Panc1 (cell line): ENCODE results near the gene RFT1.

Experiments used
- POLR2AphosphoS5 ChIP-seq: IDR thresholded peaks from 2 replicates; pipeline ENCODE4 v1.6.1; 2012; ENCODE audit warnings: mild to moderate bottlenecking, low read depth, low read length, moderate library complexity
- SIN3A ChIP-seq: IDR thresholded peaks from 2 replicates; pipeline ENCODE4 v1.6.1; 2012; ENCODE audit warnings: low read depth, mild to moderate bottlenecking, low read length, moderate library complexity, borderline replicate concordance; ENCODE audit not compliant: insufficient read depth
- TCF7L2 ChIP-seq: IDR thresholded peaks from 2 replicates; pipeline ENCODE4 v1.6.1; 2011; ENCODE audit warnings: mild to moderate bottlenecking, low read depth, low read length, inconsistent platforms
- TF ChIP-seq, protein P1 (sequence below): fragments of 450-650 bp; IDR thresholded peaks from 2 replicates; pipeline ENCODE4 v1.5.1; 2017; ENCODE audit warnings: mild to moderate bottlenecking
- TF ChIP-seq, protein P2 (sequence below), 2 experiments: IDR thresholded peaks; 2 replicates each; pipeline ENCODE4 v1.6.1; 2011 to 2012; ENCODE audit warnings: low read depth in 2 of 2, control low read depth in 1 of 2, low read length in 1 of 2, mild to moderate bottlenecking in 1 of 2, moderate library complexity in 1 of 2; ENCODE audit not compliant: insufficient read depth in 1 of 2

DNA sequence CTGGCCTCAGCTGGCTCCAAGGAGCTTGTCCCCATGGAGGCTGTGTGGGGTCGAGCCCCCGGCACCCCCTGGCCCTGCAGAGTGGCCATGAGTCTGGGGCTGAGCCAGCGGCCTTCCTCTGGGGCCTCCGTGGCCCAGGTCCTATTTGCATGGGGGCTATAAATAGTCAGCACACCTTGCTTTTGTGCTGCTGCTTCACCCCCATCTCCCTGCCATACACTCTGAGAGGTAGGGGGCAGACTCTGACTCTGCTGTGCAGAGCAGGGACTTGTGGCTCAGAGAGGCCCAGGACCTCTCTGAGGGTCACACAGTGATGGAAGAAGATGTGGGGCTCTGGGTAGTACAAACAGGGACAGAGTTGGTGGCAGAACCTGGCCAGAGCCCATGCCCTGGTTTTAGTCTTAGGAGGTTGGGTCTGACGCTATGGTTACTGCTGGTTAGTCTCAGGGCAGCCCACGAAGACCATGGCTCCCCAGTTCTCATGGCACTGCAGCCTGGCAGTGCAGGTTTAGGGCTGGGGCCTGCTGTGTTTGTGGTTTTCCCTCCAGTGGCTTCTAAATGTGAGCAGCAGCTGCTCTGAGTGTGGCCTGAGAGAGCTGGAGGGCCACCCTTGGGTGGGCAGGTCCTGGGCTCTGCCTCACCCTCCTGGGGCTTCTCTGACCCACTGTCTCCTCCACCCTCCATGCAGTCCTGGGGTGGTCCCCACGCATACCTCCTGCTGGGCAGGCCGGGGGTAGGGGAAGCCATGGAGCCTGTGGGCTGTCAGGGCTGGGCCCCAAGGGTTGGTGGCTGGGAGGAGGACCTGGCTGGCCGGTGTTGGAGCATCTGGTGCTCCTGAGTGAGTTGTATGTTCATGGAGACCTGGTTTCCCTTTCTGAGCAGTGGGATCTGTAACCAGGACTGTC is 44.4 kb upstream of the RFT1 start:
- TF ChIP-seq, protein P1, sequence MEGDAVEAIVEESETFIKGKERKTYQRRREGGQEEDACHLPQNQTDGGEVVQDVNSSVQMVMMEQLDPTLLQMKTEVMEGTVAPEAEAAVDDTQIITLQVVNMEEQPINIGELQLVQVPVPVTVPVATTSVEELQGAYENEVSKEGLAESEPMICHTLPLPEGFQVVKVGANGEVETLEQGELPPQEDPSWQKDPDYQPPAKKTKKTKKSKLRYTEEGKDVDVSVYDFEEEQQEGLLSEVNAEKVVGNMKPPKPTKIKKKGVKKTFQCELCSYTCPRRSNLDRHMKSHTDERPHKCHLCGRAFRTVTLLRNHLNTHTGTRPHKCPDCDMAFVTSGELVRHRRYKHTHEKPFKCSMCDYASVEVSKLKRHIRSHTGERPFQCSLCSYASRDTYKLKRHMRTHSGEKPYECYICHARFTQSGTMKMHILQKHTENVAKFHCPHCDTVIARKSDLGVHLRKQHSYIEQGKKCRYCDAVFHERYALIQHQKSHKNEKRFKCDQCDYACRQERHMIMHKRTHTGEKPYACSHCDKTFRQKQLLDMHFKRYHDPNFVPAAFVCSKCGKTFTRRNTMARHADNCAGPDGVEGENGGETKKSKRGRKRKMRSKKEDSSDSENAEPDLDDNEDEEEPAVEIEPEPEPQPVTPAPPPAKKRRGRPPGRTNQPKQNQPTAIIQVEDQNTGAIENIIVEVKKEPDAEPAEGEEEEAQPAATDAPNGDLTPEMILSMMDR, result no peak
- no peak for TF ChIP-seq TCF7L2
- TF ChIP-seq, protein P2, sequence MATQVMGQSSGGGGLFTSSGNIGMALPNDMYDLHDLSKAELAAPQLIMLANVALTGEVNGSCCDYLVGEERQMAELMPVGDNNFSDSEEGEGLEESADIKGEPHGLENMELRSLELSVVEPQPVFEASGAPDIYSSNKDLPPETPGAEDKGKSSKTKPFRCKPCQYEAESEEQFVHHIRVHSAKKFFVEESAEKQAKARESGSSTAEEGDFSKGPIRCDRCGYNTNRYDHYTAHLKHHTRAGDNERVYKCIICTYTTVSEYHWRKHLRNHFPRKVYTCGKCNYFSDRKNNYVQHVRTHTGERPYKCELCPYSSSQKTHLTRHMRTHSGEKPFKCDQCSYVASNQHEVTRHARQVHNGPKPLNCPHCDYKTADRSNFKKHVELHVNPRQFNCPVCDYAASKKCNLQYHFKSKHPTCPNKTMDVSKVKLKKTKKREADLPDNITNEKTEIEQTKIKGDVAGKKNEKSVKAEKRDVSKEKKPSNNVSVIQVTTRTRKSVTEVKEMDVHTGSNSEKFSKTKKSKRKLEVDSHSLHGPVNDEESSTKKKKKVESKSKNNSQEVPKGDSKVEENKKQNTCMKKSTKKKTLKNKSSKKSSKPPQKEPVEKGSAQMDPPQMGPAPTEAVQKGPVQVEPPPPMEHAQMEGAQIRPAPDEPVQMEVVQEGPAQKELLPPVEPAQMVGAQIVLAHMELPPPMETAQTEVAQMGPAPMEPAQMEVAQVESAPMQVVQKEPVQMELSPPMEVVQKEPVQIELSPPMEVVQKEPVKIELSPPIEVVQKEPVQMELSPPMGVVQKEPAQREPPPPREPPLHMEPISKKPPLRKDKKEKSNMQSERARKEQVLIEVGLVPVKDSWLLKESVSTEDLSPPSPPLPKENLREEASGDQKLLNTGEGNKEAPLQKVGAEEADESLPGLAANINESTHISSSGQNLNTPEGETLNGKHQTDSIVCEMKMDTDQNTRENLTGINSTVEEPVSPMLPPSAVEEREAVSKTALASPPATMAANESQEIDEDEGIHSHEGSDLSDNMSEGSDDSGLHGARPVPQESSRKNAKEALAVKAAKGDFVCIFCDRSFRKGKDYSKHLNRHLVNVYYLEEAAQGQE (IDR thresholded peaks at IDR 0.05; ENCODE audit: insufficient read depth in 1 of 2, low read depth in 2 of 2, low read length in 1 of 2), result no peak
- no peak for TF ChIP-seq POLR2AphosphoS5
- TF ChIP-seq SIN3A, result no peak
